NOMO-1 treated with dmso at 0.1 percent for 144 hours (cell line): ENCODE results near the gene USP37.
"Not testable (repeated sequence)": the region's sequence is repeated elsewhere in the genome, so short reads cannot be mapped to it uniquely, and the experiment has no call there.

Experiments used
- DNase-seq: peaks from one replicate; lab custom pipeline; 2025; ENCODE audit not compliant: unreplicated experiment; lab: John Stamatoyannopoulos, UW

The USP37 gene

DNA sequence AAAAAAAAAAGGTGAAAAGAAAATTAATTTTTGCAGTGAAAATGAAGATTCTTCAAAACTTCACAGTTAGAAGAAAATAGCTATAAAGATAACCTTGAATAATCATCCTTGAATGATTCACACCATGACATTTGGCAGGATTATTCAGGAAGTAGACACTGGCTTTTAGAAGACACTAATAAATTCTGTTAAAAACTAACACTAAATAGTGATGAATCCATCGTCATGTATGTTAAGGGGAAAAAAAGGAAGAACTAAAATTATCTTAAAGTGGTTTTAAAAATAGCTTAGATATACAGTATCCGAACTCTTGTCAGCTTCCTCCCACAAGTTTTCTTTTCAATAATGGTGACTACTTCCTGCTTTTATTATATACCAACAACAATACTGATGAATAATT, 10.2 kb downstream of the USP37 start:
- no peak for DNase-seq

DNA sequence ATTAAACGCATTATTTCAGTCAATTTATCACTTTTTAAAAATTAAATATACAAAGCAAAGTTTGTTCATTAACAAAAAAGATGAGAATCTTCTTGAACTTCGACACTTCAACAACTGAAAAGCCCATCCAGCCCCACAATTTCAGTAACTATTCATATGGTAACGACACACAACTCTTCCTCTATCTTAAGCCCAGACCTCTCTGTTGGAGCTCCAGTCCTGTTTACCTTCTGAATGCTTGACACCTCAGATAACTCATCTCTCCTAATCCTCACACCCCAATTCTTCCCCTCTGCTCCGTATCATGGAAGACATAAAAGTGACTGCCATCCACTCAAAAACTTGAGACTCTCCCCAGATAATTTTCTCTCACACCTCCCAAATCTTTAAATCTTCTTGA, 12.6 kb downstream of the USP37 start:
- DNase-seq, result no peak

DNA sequence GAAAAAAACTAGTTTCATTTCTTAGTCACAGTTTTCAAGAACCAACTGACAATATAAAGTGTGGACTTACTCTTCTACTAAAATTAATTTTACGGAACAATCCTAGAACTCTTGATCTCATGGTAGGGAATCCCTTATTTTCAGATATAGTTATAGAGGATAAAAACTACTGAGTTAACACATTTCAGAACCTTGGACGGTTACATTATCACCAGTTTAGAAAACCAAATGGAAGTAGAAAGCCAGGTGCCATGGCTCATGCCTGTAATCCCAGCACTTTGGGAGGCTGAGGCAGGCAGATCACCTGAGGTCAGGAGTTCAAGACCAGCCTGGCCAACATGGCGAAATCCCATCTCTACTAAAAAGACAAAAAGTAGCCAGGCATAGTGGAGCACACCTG, 13.9 kb downstream of the USP37 start:
- not testable (repeated sequence) for DNase-seq

DNA sequence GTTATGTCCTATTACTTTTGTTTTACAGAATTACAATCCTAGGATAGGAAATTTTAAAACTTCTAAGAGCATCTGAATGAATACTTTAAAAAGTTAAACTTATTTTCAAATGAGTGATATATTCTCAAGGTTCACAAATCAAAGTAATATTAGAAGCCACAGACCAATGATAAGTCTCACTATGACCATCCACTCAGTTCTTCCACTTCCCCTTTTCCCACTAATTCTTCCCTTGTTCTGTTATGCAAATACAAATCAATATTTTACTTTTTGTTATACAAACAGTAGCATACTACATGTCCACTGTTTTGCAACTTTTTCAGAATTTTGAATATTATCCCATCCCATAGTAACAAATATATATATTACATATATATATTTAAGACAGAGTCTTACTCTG, 20.2 kb downstream of the USP37 start:
- DNase-seq, result no peak

DNA sequence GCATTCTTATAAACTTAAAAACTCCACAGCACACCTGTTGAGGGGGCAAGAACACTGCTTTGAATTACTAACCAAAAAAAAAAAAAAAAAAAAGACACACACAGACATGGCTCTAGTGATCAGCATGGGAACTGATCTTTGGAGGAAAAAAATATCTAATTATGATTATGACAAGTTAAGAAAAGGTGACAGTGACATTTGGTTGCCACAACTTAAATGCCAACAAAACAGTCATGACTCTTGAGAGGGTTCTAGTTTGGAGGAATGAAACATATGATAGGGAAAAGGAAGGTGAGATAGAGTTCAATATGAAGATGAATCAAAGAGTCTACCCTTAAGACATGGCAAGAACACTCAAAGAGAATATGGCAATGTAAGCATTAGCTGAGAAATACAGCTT, 20.6 kb downstream of the USP37 start:
- DNase-seq, result no peak

DNA sequence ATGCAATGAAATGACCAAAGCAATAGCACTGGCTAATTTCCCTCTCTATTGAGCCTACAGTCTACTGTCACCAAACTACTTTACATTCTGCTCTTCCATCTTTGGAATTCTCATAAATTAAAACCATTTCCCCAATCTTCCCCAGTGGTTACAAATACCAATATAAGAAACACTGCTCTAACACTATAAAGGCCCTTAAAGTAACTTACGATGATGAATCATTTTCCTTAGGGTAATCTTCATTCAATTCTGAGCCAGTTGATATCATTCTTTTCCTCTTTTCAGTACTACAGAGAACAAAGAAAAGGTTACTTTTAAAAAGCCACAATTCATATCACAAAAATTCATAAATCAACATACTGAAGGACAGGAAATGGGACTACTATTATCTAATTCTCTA, 22.1 kb downstream of the USP37 start:
- DNase-seq, result no peak

DNA sequence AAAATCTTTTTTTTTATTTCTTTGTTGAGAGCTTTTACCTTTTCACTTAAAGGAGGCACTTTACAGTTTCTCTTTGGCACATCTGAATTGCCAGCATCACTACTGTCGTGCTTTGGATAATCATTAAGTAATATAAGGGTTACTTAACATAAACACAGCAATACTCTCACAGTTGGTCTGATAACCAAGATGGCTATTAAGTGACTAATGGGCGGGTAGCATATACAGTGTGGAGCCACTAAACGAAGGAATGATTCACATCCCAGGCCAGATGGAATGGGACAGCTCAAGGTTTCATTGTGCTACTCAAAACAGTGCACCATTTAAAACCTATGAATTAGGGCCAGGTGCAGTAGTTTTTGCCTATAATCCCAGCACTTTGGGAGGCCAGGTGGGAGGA, 28.1 kb downstream of the USP37 start:
- no peak for DNase-seq

DNA sequence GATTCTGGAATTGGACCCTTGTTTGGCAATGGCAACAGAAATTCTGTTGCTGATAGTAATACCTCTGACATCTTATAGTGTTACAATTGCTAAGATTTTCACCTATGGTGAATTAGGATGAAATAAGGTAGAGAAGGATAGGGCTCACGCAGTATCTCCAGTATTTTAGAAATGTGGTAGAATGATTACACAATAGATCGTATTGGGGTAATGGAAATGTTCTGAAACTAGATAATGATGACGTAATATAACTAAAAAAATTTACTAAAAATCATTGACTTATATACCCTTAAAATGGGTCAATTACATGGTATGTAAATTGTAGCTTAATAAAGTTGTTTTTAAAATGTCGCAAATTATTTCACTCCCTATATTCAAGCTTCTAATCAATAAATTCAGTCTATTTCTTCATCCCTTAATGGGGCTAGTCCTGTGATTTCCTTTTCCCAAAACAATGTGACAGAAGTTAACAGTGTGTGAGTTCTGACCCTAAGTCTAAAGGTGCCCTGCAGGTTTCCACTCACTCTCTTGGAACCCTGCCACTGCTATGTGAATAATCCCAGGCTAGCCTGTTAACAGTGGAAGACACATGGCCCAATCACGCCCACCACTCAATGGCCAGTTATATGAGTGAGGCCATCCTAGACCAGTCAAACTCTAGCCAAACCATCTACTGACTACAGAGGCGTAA, 31.2 kb downstream of the USP37 start:
- no peak for DNase-seq

DNA sequence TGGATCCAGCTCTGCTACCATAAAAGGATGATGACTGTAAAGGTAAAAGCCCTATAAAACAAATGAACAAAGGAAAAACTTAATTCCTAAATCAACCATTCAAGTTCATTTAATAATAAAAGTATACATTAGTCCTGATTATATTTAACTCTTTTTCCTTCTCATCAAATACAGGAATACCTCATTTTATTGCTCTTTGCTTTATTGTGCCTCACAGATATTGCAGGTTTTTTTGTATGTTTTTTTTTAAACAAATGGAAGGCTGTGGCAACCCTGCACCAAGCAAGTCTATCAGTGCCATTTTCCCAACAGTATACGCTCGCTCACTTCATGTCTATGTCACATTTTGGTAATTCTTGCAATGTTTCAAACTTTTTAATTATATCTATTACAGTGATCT, 38.2 kb downstream of the USP37 start:
- DNase-seq, result no peak

DNA sequence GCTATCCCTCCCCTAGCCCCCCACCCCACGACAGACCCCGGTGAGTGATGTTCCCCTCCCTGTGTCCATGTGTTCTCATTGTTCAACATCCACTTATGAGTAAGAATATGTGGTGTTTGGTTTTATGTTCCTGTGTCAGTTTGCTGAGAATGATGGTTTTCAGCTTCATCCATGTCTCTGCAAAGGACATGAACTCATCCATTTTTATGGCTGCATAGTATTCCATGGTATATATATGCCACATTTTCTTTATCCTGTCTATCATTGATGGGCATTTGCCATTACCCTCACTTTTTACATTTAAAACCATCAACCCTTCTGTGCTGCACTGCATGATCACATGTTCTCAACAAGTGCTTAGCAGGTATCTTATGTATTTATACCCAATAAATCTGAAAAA, 39.7 kb downstream of the USP37 start:
- DNase-seq, result not testable (repeated sequence)

DNA sequence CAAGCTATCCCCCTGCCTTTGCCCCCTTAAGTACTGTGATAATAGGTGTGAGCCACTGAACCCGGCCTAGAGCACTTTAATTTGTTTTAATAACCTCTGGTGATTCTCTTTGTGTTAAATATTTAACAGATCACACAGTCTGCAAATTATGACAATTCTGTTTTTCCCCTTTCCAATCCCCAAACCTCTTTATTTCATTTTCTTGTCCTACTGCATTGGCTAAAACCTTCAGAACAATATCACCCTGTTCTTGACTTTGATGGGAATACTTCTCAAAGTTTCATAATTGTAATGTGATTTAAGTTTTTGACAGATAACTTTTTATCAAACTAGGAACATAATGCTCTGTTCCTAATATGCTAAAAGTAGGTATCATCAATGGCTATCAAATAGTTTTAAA, 44.5 kb downstream of the USP37 start:
- no peak for DNase-seq

DNA sequence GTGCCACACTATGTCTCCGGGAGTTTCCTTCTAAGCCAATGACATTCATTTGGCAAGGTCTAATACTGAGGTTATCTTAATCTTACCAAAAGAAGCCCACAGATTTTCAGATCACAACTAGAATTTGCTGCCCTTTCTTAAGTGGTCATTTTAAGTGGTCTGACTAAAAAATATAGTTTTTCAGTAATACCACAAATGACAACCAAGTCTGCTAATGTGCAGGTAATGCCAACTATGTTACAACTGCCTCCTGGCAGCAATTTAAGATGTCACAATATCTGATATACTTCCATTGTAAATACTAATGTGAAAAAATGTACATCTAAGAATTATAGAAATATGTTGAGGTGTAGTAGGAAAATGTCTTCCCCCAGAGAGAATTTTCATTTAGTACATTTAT, 49.3 kb downstream of the USP37 start:
- no peak for DNase-seq

DNA sequence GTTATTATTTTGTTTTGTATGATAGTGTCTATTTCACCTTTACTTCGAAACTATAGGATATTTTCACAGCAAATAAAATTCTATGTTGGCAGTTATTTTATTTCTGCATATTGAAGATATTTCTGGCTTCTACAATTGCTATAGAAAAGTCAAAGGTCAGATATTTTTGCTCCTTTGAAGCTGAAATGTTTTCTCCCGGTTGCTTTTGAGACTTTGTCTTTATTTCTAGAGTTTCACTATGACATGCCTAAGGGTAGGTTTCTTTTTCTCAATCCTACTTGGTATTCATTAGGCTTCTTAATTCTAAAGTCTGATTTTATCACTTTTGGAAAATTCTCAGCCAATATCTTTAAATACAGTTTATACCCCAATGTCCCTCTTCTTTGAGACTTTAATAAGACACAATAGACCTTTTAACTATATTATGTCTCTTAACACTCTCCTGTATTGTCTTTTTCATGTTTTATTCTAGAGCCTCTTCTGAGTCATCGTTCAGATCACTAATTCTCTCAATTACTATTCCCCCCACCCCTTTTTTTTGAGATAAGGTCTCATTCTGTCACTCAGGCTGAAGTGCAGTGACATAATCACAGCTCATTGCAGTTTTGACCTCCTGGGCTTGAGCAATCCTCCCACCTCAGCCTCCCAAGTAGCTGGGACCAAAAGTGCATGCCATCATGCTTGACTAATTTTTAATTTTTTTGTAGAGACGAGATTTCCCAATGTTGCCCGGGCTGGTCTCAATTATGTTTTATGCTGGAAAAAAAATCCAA, 50.5 kb downstream of the USP37 start:
- no peak for DNase-seq

DNA sequence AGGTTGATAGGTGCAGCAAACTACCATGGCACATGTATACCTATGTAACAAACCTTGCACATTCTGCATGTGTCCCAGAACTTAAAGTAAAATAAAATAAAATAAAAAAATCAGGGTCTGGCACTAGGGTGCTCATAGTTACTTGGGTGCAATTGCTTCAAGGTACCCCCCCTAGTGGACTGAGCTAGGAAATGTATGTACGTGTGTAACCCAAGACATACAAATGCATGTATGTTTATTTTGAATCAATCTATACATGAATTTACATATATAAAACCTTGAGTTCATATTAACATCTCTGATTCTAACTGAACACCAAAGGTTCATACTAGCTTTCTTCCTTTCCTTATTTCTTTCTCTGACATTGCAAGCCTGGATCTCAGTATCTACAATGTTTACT, 51.5 kb downstream of the USP37 start:
- DNase-seq, result no peak

DNA sequence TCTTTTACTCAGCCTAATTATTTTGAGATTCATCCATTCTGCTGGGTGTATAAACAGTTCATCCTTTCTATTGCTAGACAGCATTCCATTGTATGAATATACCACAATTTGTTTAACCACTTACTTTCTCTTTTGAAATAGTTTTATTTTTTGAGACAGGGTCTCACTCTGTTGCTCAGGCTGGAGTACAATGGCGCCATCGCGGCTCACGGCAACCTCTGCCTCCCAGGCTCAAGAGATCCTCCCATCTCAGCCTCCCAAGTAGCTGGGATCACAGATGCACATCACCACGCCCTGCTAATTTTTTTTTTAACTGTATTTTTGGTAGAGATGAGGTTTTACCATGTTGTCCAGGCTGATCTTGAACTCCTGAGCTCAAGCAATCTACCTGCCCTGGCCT, 54.5 kb downstream of the USP37 start:
- no peak for DNase-seq

DNA sequence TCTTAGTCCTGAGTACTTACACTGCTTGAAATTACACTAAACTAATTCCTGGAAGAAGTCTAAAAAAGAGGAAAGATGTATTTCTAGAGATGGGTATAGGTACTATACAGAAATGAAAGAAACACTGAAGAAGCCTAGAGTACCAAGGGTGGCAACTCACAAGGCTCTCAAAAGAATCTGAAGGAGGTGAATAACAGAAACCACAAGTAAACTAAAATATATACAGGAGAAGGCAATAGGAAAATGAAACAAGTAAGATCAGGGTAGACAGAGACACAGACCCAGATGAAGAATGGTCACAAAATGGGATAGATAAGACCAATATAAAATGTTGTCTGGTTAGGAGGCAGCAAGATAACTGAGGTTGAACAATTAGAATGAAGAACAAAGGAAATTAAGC, 59.9 kb downstream of the USP37 start:
- no peak for DNase-seq

DNA sequence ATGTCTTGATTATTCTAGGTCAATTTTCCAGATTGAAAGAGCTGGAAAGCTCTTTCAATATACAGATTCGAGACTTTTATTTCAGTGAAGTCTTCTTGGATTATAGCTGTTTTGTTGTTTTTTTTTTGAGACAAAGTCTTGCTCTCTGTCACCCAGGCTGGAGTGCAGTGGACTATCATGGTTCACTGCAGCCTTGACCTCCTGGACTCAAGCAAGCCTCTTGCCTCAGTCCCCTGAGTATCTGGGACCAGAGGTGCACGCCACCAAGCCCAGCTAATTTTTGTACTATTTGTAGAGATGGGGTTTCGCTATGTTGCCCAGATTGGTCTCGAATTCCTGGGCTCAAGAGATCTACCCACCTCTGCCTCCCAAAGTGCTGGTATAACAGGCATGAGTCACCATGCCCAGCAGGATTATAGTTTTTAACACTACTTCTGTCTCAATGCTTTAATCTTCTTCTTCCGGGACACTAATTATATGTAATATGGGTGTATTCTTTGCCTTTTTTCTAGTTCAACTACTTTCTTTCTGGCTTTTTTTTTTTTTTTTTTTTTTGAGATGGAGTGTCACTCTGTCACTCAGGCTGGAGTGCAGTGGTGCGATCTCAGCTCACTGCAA, 62.3 kb downstream of the USP37 start:
- no peak for DNase-seq

DNA sequence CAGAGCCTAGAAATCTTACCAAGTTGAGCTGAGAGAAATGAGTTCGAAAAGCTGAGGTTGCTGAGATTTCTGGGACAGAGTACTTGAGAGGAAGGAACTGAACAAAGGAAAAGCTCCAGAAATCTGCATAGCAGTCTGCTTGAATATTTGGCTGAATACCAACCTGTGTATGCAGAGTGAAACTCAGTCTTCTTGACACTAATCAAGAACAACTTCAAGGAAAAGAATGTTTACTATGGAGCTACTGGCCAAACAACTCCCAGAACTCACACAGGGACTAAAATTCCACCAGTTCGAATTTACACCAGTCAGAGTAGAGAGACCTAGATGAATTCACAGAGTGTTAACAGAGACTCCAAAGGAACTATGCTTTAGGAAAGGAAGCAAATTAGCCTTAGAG, 66.5 kb downstream of the USP37 start:
- no peak for DNase-seq

DNA sequence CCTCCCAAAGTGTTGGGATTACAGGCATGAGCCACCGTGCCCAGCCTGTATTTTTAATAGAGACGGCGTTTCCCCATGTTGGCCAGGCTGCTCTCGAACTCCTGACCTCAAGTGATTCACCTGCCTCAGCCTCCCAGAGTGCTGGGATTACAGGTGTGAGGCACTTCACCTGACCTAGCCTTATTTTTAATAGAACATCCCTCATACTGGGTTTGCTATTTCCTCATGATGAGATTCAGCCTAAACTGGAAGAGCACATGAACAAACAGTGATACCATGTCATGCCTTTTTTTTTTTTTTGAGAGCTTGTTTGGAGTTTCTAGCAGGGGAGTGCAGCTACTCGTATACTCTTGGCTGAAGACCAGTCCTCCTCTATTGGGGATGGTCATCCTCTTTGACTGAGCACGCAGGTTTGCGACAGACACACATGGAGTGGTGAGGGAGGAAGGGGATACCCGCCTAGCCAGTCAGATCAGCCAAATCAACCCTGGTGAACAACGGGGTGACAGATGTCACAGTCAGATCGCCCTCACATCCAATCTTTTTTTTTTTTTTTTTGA, 67.6 kb downstream of the USP37 start:
- DNase-seq, result no peak

DNA sequence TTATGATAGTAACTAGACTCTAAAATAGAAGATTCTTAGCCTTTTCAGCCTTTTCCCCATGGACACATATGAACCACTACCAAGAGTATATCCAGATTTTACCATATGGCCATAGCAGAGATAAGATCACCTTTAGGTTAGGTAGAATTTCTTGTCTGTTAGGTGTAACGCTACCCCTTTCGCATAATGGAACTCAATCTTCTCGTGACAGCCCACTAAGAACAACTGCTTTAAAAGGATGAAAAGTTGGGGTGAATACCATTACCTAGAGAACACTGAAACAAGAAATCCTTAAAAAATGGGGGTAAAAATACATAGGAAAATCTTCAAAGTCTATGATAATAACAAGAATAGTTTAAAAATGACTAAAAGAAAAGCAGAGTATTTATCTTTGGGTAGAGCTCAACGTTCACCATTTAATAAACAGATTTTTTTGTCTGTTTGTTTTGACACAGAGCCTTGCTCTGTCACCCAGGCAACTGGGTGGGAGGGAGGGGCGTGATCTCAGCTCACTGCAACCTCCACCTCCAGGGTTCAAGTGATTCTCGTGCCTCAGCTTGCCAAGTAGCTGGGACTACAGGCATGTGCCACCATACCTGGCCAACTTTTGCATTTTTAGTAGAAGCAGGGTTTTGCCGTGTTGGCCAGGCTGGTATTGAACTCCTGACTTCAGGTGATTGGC, 82.0 kb downstream of the USP37 start:
- DNase-seq, result no peak

DNA sequence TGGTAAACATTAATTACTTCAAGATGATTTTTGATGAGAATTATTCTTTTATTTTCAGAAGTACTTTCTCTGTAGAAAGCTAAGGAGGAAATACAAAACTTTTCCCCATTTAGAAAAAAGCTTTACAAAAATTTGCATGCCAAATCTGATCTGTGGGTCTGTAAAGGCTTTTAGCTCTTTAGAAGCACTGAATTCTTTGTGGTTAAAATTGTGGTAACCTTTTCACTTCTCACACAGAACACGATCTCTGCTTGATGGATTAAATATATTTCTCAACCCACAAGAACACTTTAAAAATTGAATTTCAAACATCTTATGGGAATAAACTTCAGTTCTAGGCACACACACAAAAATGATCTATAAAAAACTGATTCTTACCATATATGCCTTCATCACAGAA, 85.5 kb downstream of the USP37 start:
- no peak for DNase-seq

DNA sequence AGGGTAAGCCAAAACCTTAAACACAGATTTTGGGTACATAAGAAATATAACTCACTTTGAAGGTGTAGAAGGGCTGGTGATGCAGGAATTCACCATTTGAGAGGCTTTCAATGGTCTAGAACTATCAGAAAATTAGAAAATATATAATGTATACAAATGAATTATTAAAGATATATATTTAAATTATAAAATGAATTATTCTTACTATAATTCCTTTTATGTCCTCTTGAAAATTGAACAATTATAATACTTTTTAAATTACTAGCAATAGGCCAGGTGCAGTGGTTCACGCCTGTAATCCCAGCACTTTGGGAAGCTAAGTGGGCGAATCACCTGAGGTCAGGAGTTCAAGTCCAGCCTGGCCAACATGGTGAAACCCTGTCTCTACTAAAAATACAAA, 88.6 kb downstream of the USP37 start:
- no peak for DNase-seq
